T-helper 1 cell (primary cell): ENCODE results near the gene GALNT16.
"Not testable (repeated sequence)": the region's sequence is repeated elsewhere in the genome, so short reads cannot be mapped to it uniquely, and the experiment has no call there.

ENCODE experiments used
- DNase-seq, 5 donors: peaks; one replicate each; pipeline ENCODE4 v3.0.0-alpha.2; 2012 to 2020

GALNT16 gene

GRCh38 chr14:69287098-69288010 is 27.4 kb downstream of the GALNT16 start:
- no peak for DNase-seq

GRCh38 chr14:69288011-69288771 is 28.2 kb downstream of the GALNT16 start:
- DNase-seq: no peak

DNA sequence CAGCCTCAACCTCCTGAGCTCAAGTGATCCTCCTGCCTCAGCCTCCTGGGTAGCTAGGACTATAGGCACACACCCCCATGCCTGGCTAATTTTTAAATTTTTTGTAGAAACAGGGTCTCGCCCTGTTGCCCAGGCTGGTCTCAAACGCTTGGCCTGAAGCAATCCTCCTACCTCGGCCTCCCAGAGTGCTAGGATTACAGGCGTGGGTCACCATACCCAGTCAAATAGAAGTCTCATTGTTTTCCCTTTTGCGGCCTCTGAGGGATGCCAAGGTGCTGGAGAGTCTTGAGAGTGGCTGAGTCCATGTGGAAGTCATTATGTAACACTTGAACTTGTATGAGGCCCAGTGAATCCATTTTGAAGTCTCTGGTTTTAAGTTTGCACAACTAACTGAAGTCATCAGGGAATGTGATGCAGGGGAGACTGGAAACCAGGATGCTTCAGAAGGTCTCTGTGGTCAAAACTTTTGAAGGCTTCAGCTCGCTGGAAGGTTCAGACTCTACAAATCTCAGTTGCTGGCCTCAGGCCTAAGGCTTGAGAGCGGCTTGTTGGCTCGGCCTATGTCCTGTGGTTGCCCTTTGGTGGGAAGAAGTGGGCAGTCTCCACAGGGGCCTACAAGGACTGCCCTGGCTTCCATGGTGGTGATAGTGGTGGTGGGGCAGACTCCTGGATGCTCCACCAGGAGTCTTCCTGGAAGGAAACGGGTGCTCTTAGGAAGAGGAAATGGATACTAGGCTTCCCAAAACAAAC is 29.2 kb downstream of the GALNT16 start:
- DNase-seq: no peak

- DNase-seq: no peak
These were observed 30.0 kb downstream of the GALNT16 start for GRCh38 chr14:69289811-69290520.

- not testable (repeated sequence) for DNase-seq
These were observed 30.9 kb downstream of the GALNT16 start for GRCh38 chr14:69290881-69291280.

- no peak for DNase-seq
These were observed 31.4 kb downstream of the GALNT16 start for GRCh38 chr14:69291396-69291795.

DNA sequence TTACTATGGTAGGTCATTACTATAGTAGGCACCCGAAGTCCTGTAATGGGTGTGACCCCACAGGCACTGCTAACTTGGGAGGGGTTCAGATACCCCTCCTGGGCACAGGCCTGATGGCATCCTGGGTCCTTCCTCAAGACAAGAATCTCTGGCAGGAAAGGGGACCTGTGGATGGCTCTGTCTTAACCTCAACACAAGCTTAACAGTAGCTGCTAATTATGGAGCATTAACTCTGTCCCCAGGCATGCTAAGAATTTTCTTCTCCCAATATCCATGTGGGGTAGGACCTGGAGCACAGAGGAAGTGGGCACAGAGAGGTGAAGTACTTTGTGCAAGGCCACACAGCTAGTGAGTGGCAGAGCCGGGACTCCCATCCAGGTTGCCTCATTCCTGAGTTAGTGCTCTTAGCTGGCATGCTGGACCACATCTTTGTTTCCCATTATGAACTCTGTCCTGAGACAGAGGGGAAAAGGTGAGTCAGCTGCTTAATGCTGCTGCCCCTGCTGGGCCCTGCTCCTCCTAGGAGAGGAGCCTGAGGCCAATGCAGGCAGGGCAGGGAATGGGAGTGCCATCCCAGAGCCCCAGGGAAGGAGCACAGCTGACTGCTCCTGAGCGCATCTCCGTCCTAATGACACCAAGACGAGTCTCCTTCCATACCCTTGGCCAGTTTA is 32.1 kb downstream of the GALNT16 start:
- no peak for DNase-seq

GRCh38 chr14:69298131-69299071 is 38.4 kb downstream of the GALNT16 start:
- no peak for DNase-seq

DNA sequence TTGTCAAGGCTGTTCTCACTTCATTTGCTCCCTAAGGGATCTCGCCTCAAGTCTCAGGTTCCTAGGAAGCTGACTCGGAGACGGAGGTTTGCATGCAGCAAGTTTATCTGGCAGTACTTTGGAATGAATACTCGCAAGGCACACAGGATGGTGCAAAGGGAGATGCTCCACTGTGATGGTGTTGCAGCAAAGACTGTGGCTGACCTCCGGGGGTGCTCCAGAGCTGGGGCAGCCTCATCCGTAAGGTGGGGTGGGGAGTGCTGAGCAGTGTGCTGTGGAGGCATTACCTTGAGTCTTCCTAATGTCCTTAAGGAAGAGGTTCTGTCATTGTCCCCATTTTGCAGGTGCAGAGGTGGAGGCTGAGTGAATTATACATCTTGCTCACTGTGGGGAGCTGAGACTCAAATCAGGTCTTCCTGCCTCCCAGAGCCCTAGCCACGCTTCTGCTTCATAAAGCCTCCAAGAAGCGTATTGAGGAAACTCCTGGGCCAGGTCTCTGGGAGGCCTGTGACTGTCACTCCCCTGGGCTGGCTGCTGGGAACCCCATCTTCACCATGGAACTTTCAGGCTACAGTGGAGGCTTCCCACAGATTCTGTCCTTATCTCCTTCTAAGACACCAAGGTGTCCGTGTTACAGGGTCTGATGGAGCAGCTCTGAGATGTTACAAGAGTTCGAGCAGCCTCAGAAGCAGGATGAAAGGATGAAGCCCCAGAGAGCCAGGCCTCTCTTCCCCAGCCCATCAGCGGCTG is 39.5 kb downstream of the GALNT16 start:
- DNase-seq: no peak

DNA sequence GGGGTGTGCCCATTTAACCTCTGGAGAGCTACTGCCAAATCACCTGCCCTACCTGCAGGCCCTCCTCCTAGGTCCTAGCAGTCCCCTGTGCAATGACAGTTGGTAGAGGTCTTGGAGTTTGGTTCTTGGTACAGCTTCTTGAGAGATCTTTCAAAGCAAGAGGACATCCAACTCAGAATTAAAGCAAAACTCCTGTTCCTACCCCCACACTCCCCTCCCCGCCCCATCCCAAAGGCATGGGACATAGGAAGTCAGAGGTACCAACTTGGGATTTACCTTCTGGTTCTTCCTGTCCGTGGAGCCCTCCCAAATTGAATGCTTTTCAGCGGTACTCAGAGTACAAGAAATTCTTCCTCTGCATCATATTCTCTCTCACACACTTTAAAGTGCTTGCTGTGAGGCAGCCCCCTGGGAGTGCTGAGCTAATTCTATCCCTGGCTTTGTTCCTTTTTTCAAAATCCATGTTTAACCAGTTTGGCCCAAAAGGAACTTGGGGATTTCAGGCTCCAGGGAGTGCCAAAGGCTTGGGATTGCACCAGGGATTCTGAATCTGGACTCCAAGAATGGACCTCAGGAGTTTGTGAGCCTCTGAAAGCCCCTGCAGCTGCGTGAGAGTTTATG is 40.8 kb downstream of the GALNT16 start:
- no peak for DNase-seq

- DNase-seq: no peak
These were observed 43.1 kb downstream of the GALNT16 start for GRCh38 chr14:69303086-69303485.

- no peak for DNase-seq
These were observed 52.6 kb downstream of the GALNT16 start for GRCh38 chr14:69312608-69313007.

GRCh38 chr14:69313176-69313575 is 53.2 kb downstream of the GALNT16 start:
- no peak for DNase-seq

DNA sequence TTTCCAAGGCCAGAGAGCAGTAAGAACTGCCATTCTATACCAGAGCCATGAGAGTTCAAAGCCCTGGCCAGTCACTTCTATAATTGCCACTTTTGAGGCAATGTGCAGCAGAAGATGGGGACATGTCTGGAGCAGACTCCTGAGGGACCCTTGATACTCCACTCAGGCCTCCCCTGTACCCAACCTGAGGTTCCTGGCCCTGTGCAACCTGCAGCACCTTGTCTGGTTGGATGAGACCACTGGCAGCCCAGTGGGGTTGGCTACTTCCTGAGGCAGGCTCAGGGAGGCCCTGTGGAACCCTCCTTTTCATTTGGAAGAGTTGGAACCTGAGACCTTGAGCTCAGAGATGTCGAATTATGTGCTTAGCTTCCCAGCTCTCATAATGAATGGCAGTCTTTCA is 54.4 kb downstream of the GALNT16 start:
- DNase-seq: no peak

GRCh38 chr14:69315301-69315700 is 55.3 kb downstream of the GALNT16 start:
- DNase-seq: no peak

GRCh38 chr14:69316449-69317101 is 56.6 kb downstream of the GALNT16 start:
- no peak for DNase-seq

- DNase-seq: no peak
These were observed 57.3 kb downstream of the GALNT16 start for GRCh38 chr14:69317102-69317755.

- DNase-seq: no peak
These were observed 57.8 kb downstream of the GALNT16 start for GRCh38 chr14:69317780-69318179.
